ENCODE results near the gene FAM187B.
"Not testable (repeated sequence)": the region's sequence is repeated elsewhere in the genome, so short reads cannot be mapped to it uniquely, and the experiment has no call there.

FAM187B gene

DNA sequence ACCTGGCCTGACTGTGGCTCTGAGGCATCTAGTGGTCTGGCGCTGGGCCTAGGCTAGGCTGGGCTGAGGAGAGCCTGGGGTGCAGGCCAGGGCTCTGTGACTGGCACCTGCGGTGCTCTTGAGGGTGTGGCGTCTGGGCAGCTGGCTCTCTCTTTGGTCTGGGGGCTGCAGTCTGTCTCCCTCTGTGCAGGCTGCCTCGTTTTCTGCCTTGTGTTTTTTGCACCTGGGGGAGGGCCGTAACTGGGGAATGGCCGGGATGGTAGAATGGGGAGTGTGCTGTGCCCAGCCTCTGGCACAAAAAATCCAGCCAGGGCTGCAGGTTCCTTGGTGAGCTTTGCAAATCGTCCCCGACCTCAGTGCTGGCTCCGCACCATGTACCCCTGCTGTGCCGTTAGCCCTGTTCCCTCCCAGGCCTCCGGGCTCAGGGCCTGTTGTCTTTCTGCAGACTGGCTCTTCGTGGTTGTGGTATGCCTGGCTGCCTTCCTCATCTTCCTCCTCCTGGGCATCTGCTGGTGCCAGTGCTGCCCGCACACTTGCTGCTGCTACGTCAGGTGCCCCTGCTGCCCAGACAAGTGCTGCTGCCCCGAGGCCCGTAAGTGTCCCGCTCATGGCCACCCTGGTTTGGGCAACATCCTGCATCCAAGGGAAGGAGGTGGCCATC is 33.7 kb upstream of the FAM187B start:
- no peak for DNase-seq (ENCODE audit: low read depth)

DNA sequence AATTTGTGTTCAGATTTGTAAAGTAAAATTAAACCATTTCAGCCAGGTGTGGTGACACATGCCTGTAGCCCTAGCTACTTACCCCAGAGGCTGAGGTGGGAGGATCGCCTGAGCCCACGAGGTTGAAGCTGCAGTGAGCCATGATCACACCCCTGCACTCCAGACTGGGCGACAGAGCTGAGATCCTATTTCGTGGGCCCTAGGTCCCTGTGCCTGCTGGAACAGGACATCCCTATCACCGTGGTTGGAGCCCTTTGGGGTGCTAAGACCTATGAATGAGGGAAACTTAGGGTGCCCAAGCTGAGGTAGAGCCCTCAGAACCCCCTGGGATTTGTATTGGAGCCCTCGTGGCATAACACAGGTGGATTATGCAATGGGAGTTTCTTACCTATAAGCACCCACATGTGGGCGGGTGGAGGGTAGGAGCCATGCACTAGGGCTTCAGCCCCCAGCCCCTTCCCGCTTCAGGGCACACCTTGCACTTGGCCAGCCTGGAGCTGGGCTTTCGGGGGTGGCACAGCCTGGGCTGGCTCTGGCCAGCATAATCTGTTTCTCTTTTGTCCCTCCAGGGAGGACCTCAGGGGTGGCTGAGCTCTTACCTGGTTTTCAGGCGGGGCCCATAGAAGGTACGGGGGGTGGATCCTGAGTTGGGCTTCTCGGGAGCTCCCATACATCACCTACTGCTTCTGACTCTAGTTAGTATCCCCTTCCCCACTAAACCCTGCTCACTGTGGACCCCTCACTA is 33.0 kb upstream of the FAM187B start:
- no peak for DNase-seq (ENCODE audit: low read depth)

GRCh38 chr19:35260694-35261304 is 32.3 kb upstream of the FAM187B start:
- no peak for DNase-seq (ENCODE audit: low read depth)

DNA sequence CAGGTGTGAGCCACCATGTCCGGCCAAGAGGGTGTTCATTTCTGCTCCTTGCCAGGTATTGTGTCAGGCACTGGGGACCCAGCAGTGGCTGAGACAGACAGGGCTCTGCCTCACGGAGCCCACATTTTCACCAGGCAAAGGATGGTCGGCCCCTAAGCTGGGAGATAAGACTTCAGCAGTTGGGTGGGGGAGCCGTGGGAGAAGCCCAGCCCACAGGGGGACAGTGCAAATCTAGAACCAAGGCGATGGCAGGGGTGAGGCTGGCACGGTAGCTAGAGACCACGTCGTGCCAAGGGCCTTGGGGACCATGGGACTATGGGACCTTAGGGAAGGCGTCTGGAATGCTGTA is 28.5 kb upstream of the FAM187B start:
- DNase-seq (ENCODE audit: low read depth) = no peak

GRCh38 chr19:35256566-35256965 is 28.0 kb upstream of the FAM187B start:
- no peak for DNase-seq (ENCODE audit: low read depth)

GRCh38 chr19:35254341-35255297 is 26.1 kb upstream of the FAM187B start:
- no peak for DNase-seq (ENCODE audit: low read depth)

DNA sequence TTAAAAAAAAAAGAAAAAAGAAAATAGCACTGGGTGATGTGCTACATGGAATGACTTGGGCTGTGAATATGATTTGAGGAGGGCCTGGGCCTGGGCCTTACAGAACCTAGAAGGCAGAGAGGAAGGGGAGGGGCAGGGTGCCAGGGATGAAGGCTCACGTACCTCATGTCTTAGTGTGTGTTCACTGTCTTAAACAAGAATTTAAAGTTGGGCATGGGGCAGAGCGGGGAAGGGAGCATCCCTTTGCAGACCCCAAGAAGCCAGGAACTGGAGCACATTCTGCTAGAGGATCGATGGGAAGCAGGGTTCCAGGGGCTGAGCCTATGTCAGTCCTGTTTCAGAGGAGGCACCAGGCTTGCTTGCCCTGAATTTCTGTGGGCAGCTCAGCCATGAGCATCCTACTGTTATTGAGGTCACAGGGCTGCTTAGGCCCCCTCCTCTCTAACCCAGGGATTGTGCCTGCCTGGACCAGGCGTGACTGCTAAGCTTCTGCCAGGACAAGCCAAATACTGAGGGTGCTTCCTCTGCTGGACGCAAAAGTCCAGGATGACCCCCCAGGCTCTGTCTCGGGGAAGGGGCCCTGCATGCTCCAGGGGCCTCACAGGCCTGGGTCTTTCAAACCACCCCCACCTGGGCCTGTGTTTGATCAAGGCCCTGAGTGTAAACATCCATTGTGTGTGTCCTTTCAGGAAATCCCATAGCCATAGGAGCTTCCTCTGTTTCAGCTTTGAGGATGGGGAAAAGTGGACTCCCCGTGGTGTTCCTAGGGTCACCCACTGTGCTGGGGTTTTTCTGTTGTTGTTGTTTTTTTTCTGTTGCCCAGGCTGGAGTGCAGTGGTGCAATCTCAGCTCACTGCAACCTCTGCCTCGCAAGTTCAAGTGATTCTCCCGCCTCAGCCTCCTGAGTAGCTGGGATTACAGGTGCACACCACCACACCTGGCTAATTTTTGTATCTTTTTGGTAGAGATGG is 25.1 kb upstream of the FAM187B start:
- DNase-seq (ENCODE audit: low read depth) = no peak

DNA sequence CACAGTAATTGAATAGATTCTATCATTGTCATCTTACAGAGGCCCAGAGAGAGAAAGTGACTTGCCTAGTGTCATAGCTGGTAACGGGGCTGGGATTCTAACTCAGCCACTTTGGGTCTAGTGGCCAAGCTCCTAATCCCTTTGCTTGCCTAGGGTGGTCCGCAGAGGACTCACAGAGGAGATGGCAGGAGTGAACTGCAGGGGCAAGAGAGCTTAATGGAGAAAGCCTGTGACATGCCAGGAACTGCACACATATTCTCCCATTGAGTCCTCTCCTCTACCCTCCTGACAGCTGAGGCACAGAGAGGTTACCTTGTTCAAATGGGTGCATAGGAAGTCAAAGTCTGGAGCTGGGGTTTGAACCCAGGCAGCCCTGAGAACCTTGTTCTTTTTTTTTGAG is 22.9 kb upstream of the FAM187B start:
- no peak for DNase-seq (ENCODE audit: low read depth)

- DNase-seq (ENCODE audit: low read depth) = no peak
Observed at GRCh38 chr19:35249848-35250711, 21.5 kb upstream of the FAM187B start.

- DNase-seq (ENCODE audit: low read depth) = no peak
Observed at GRCh38 chr19:35249146-35249847, 20.8 kb upstream of the FAM187B start.

DNA sequence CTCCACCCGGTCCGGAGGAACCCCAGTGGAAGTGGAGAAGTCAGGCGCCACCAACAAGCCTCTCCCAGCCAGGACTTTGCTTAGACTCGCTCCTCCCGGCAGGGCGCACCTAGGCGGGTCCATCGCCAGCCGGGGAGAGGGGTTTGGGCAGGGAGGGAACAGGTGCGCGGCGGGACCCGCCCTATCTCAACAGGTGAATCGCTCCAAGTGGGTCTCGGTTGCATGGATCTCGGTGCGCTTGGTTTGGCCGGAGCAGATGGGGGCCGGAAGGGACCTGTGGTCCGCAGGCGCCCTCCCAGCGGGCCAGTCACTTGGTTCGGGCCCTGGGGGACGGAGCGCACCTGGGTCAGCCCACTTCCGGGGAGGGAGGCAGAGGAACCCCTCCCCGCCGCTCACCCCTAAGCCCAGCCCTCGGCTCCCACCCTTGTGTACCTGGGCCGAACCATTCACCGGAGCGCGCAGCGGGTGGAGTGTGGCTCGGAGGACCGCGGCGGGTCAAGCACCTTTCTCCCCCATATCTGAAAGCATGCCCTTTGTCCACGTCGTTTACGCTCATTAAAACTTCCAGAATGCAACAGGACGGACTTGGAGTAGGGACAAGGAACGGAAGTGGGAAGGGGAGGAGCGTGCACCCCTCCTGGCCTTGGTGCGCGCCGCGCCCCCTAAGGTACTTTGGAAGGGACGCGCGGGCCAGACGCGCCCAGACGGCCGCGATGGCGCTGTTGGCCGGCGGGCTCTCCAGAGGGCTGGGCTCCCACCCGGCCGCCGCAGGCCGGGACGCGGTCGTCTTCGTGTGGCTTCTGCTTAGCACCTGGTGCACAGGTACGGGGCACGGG is 20.0 kb upstream of the FAM187B start, which contains the start of gene LSR:
LSR (plus strand) TSS at position 693 of the 836 bp plus-strand sequence; CDS start at position 714, 21 bp downstream.
- DNase-seq (ENCODE audit: low read depth) = no peak

DNA sequence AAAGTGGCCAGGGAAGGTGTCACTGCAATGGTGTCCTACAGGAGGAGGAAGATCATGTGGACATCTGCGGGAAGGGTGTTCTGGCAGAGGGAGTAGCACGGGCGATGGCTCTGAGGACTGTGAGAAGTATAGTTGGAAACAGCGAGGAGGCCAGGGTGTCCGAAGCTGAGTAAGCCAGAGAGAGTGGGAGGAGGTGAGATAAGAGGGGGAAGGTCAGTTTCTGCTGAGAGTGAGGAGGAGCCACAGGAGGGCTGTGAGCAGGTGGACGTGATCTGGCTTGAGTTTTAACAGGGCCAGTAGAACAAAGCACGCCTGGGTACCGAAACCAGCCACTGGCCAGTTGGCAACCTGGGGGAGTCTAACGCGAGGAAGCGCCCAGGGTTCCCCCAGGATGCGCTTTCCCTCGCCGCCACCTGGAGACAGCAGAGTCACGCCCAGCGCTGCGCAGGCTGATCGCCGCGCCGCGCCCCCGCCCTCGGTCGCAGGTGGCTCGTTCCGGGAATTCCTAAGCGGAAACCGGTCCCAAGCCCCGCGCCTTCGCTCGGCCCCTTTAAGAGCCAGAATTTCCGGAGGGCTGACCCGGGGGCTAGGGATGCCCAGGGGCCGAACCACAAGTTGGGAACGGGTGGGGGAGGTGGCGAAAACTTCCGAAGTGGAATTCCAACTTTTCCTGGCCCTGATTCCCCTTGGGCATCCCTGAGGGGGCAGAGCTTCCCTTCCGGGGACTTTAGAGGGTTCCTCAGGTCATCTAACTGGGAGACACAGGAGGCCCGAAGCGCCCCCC is 19.2 kb upstream of the FAM187B start:
- no peak for DNase-seq (ENCODE audit: low read depth)

- DNase-seq (ENCODE audit: low read depth) = no peak
Observed at GRCh38 chr19:35246466-35247092, 18.0 kb upstream of the FAM187B start.

GRCh38 chr19:35241417-35241816 is 12.9 kb upstream of the FAM187B start:
- DNase-seq (ENCODE audit: low read depth) = no peak

GRCh38 chr19:35240327-35240726 is 11.8 kb upstream of the FAM187B start:
- no peak for DNase-seq (ENCODE audit: low read depth)

DNA sequence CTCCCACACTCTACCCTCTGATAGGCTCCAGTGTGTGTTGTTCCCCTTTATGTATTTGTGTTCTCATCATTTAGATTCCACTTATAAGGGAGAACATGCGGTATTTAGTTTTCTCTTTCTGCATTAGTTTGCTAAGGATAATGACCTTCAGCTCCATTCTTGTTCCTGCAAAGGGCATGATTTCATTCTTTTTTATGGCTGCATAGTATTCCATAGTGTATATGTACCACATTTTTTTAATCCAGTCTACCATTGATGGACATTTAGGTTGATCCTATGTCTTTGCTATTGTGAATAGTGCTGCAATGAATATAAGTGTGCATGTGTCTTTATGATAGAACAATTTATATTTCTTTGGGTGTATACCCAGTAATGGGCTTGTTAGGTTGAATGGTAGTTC is 11.1 kb upstream of the FAM187B start:
- not testable (repeated sequence) for DNase-seq (ENCODE audit: low read depth)
